Panc1 (cell line): ENCODE measurements around the gene AQP5.

ENCODE experiments used
- CTCF ChIP-seq: fragments of 450-650 bp; IDR thresholded peaks from 2 replicates; pipeline ENCODE4 v1.5.1; 2017; ENCODE audit warnings: mild to moderate bottlenecking
- POLR2AphosphoS5 ChIP-seq: IDR thresholded peaks from 2 replicates; pipeline ENCODE4 v1.6.1; 2012; ENCODE audit warnings: mild to moderate bottlenecking, low read depth, low read length, moderate library complexity
- REST ChIP-seq, 2 experiments: IDR thresholded peaks; 2 replicates each; pipeline ENCODE4 v1.6.1; 2011 to 2012; ENCODE audit warnings: low read depth in 2 of 2, control low read depth in 1 of 2, low read length in 1 of 2, mild to moderate bottlenecking in 1 of 2, moderate library complexity in 1 of 2; ENCODE audit not compliant: insufficient read depth in 1 of 2

- TF ChIP-seq CTCF (no peak), POLR2AphosphoS5 (no peak), REST (IDR thresholded peaks at IDR 0.05; ENCODE audit: insufficient read depth in 1 of 2, low read depth in 2 of 2, low read length in 1 of 2) (no peak)
Observed at GRCh38 chr12:49916129-49916919, 45.3 kb upstream of the AQP5 start.
